ENCODE measurements around the gene ACO2.

The ACO2 gene

DNA sequence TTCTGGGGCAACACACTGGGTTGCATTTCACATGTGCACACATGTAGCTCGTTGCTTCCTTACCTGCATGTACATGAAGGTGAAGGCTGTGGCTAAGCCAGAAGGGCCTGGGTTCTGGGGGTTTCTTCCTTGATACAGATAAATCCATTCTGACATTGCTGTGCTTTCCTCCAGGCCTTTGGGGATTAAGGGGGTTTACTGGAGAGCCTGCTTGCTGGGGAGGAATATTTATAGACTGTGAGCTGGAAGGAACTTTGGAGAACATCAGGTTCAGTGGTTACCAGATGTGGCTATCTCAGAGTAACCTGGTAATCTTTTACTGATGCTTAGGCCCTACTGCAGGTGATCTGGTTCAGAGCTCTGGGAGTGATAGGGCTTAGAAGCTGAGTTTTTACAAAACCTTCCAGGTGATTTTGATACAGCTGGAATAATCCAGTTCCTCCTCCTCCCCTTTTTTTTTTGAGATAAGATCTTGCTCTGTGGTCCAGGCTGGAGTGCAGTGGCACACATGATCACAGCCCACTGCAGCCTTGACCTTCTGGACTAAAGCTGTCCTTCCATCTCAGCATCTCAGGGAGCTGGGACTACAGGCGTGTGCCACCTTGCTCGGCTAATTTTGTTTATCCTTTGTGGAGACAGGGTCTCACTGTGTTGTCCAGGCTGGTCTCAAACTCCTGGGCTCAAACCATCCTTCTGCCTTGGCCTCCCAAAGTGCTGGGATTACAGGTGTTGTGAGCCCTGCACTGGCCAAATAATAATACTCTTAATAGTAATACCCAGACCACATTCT lies 19.9 kb downstream of the ACO2 start:
- no peak for DNase-seq (ENCODE audit: low read depth, low spot score)

DNA sequence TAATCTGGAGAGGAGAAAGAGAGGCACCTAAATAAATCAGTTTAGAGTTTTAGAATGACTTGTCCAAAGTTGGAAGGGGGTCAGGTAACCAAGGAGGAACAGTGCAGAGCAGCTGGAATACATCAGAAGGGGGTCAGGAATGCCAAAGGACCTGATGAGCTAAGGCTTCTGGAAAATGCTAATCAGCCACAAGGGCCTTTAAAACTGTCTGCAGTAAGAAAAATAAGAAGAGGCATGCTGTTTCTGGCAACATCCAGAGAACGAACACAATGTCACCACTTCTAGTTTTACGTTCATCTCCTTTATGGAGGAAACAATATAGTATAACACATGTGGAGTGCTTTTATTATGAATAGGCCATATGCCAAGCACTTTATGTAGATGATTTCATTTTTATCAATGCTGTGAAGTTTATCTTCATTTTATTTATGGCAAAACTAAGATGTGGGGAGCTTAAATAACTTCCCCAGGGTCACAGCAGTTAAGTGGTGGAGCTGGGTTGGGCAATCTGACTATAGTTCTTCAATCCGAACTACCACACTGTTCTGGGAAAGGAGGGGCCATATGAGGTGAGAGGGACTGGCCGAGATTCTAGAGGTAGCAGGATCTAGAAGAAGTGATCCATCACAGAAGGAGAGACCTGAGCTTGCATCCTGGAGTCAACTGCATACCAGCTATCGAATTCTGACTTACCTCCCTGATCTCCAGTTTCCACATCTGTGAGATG lies 22.6 kb downstream of the ACO2 start:
- no peak for DNase-seq (ENCODE audit: low read depth, low spot score)

DNA sequence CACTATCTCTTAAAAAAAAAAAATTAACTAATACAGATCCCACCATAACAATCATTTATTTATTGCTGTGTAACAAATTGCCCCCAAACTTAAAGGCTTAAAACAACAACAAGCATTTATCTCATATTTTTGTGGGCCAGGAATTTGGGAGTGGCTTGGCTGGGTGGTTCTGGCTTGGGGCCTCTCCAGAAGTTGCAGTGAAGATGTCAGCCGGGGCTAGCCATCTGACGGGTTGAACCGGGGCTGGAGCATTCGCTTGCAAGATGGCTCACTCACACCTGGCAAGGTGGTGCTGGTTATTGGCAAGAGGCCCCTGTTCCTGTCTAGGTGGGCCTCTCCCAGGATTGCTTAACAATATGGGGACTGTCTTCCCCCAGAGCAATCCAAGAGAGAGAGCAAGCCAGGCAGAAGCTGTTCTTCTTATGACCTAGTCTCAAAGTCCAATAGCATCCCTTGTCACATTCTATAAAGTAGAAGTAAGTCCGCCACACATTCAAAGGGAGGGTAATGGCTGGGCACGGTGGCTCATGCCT lies 29.5 kb downstream of the ACO2 start:
- no peak for DNase-seq (ENCODE audit: low read depth, low spot score)

DNA sequence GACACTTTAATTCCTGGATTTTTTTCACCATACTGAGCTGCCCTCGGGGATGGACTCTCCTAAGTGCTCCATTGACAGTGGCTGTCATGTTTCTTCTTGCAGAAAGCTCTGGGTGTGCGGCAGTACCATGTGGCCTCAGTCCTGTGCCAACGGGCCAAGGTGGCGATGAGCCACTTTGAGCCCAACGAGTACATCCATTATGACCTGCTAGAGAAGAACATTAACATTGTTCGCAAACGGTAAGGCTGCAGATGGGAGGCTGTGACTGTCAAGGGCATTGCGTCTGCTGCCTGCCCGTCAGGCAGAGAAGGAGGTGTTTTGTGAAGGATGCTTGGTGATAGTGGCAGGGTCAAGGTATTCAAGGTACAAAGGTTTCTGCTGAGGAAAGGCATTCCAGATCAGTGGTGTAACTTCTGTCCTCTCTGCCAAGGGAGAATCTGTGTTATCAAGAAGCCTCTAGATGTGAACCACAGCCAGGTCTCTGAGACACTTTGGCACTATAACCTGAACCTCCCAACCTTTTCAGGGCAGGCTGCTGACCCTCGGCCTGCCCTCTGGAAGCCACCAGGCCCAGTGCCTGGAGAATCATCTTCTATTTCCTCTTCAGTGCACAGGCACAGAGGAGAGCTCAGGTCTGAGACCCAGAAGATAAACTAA lies 30.8 kb downstream of the ACO2 start:
- DNase-seq (ENCODE audit: low read depth, low spot score): no peak

DNA sequence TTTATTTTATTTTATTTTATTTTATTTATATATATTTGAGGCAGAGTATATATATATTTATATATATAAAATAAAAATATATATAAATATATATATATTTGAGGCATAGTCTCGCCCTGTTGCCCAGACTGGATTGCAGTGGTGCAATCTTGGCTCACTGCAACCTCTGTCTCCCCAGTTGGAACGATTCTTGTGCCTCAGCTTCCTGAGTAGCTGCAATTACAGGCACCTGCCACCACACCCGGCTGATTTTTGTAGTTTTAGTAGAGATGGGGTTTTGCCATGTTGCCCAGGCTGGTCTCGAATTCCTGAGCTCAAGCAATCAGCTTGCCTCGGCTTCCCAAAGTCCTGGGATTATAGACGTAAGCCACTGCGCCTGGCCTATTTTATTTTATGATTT lies 31.4 kb downstream of the ACO2 start:
- no peak for DNase-seq (ENCODE audit: low read depth, low spot score)

DNA sequence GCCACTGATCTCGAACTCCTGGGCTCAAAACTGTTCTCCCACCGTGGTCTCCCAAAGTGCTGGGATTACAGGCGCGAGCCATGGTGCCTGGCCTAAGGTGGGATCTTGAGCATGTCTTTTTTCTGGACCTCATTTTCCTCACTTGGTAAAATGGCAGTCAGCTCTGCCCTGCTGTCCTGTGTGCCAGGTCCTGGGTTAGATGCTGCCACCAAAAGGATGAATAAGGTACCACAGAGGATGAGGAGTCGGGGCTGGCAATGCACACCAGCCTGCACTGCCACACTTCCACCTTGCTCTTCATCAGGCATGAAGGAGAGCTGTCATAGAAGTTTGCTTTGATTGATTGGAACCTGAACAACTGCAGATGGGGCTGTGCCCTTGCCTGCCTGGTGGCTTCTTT lies 32.3 kb downstream of the ACO2 start:
- DNase-seq (ENCODE audit: low read depth, low spot score): no peak

DNA sequence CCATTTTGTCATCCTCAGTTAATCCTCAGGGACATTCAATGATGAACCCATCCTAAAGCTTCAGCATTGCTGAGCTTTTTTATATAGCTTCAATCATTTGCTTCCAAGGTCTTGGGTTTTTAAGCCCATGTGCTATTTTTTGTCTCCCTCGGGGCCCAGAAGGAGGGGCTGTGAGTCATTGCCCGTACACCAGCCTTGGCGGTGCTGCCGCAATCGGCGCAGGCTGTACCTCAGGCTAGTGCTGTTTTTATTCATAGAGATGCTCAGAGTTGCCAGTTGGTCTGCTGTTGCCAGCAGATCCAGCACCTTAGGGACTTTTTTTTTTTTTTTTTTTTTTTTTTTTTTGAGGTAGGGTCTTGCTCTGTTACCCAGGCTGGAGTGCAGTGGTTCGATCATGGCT lies 35.5 kb downstream of the ACO2 start:
- DNase-seq (ENCODE audit: low read depth, low spot score): no peak

DNA sequence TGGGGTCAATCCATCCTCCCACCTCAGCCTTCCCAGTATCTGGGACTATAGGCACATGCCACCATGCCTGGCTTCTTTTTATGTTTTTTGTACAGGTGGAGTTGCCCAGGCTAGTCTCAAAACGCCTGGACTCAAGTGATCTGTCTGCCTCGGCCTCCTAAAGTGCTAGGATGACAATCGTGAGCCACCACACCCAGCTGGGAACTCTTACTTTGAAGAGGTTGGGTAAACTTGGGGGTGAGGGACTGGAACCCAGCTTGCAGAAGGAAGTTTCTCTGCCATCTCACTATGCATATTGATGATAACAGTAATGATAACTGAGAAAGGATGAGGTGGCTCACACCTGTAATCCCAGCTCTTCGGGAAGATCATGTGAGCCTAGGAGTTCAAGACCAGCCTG lies 35.9 kb downstream of the ACO2 start:
- no peak for DNase-seq (ENCODE audit: low read depth, low spot score)

DNA sequence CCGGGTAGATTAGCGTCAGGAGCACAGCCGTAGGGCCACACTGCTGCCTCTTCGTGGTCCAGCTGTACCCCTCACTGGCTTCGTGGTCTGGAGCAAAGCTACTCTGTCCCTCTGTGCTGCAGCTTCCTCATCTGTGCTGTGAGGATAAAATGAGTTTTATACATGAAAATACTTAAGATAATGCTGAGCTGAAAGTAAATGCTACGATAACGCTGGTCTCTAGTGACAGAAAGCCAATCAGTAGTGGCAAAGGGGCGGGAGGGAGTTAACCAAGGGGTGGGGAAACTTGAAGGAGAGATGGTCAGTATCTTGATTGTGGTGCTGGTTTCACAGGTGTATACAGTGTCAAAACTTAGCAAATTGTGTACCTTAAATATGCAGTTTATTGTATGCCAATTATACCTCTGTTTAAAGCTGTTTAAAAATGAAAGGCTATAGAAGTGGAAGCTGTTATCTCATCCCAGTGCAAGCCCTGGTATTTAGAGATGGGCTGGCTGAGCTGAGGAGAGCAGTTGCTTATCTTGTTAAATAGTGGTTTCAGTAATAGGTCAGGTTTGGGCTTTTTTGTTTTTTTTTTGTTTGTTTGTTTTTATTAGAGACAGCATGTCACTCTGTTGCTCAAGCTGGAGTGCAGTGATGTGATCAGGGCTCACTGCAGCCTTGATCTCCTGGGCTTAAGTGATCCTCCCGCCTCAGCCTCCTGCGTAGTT lies 36.7 kb downstream of the ACO2 start:
- DNase-seq (ENCODE audit: low read depth, low spot score): no peak

DNA sequence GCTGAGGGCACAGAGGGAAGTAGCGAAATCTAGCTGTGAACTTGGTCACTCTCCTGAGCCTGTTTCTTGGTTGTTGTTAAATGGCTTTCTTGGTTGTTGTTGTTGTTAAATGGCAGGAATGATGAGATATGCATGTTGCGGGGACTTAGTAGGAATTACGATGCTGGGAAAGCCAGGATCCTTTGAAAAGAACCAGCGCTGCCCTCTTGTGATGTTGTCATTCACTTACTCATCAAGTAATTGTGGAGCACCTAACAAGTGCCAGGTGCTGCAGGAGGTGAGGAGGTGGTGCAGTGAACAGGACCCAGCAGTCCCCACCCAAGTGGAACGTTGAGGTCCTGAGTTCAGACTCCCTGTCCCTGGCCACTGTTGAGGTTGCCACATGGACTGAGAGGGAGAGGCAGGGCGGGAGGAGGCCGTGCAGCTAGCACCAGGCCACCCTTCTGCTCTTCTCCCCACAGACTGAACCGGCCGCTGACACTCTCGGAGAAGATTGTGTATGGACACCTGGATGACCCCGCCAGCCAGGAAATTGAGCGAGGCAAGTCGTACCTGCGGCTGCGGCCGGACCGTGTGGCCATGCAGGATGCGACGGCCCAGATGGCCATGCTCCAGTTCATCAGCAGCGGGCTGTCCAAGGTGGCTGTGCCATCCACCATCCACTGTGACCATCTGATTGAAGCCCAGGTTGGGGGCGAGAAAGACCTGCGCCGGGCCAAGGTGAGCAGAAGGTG lies 38.6 kb downstream of the ACO2 start:
- no peak for DNase-seq (ENCODE audit: low read depth, low spot score)

DNA sequence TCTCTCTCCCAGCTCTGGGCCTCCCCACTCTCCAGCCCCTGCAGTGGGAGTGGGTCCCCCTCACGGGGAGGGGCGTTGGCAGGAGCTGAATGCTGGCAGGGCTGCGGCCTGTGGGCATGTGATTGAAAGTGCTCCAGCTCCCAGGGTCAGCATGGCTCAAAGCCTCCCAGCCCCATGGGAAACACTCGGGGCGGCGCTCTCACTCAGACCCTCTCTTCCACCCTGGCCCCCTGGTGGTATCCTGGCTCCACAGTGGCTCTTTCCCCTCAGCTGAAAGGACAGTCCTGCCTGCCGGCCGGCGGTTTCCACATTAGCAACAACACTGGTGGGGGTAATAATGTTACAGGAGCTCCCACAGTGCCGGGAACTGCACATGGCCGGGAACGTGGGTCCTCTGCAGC lies 39.9 kb downstream of the ACO2 start:
- DNase-seq (ENCODE audit: low read depth, low spot score): no peak

DNA sequence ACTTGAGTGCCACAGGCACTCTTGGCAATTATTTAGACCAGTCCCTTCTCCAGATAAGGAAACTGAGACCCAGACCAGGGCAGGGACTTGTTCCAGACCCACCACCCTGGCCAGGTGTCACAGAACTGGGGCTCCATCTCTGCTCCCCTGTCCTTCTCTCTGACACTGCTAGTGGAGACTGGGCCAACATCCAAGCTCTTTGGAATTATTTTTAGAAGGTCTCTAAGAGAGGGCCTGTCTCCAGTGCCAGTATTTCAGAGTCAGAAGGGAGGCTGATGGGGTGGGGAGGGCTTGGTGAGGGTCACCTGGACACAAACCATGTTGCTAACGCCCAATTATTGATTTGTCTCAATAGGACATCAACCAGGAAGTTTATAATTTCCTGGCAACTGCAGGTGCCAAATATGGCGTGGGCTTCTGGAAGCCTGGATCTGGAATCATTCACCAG lies 42.6 kb downstream of the ACO2 start:
- no peak for DNase-seq (ENCODE audit: low read depth, low spot score)

DNA sequence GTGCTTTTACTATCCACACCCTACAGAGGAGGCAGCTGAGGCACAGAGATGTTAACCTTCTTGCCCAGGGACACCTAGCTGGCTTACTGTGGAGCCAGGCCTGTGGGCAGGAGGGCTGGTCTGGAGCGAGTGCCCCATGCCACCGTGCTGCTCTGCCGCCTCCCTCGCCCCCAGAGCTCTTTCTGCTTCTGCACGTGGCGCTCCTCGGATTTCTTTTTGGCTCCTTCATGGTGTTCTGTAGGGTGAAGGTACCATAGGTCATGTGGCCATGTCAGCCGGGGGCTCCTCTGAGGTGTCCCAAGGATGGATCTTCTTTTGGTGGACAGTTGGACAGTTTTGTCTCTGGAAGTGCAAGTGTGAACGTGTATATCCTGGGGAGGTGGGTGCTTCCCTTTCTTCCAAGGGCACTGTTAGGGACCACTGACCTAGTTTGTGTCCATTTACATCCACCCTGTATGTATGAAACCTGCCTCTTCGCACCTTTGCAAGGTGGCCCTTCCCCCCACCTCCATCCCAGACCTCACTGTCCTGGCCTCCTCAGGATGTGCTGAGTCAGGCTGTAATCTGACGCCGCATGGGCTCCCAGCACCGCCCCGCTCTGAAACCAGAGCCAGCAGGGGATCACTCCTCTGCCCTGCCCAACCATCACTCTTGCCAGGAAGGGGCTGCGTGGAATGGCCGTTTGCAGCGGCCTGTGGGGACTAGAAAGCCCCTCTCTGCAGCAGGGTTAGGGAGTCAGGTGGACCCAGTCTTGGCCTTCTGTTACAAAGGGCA lies 43.7 kb downstream of the ACO2 start:
- peak; percentile 83 for DNase-seq (ENCODE audit: low read depth, low spot score)

DNA sequence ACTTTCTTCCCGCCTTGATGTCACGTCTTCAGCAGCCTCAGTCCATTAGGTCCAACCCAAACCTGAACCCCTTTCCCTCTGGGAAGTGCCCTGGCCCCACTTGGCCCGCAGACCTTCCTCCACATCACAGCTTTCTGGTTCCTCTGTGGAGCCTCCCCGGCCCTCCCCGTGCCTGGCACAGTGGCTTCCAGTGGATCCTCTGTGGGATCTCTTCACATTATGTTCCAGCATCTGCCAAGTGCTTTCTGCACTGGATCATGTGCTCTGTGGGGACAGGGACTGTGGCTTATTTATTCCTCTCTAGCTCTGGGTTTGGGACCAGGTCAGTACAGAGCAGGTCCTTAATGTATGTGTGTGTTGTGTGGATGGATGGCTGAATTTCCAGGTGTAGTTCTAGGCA lies 44.5 kb downstream of the ACO2 start:
- no peak for DNase-seq (ENCODE audit: low read depth, low spot score)

DNA sequence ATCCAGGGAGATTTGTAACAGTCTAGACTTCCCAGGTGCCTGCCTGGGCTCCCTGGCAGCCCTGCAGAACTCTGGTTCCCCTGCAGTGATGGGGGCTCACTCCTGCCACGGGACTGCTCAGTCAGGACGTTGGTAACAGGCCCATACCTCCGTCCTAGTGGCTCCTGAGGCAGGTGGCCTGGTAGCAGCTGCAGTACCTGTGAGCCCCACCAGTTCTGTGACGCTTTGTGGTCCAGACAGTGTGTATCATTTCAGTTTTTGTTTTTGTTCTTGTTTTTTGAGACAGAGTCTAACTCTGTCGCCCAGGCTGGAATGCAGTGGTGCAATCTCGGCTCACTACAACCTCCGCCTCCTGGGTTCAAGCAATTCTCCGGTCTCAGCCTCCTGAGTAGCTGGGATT lies 47.5 kb downstream of the ACO2 start:
- DNase-seq (ENCODE audit: low read depth, low spot score): no peak

DNA sequence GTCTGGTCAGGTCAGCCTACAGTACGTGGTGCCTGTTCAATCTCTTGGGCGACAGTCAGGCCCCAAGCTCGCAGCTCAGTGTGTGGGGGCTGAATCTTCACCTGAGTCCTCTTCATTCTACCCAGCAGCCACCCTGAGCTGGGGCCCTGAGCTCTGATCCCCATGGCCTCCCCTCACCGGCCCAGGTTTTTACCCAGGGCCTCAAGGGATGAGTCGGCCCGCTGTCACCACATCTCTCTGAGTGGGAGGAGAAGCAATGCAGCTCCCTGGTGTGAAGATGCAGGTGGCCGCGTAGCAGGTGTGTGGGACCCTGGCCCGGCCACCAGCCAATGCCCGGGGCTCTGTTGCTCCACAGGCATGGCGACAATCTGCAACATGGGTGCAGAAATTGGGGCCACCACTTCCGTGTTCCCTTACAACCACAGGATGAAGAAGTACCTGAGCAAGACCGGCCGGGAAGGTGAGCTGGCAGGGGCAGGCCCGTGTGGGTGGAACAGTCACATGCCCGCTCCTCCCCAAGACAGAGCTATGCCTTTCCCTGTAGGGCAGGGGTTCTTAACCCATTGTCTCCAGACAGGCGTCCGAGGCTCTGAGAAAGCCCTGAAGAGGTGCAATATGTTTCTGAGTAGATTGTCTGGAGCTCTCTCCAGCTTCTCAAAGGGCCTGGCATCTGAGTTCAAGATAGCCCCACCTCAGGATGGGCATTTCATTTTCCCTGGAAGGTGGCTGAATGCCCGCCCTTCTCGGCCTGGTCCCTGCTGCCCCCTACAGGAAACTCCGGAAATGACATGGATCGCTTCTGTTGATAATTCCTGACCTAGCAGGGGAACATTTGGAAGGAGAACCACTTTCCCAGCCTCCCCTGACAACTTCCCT lies 48.5 kb downstream of the ACO2 start:
- DNase-seq (ENCODE audit: low read depth, low spot score): no peak

DNA sequence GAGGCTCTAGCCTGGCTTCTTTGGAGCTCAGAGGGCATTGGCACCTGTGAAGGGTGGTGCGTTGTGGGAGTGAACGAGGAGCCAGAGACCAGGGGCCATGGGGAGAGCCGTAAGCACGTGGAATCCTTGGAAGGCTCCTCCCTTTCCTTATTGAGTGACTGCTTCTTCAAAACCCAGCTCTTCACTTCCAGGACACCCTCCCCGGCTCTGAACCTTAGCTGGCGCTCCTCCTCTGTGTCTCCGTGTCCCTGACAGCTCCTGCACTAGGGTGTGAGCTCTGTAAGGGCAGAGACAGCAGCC lies 49.1 kb downstream of the ACO2 start:
- no peak for DNase-seq (ENCODE audit: low read depth, low spot score)

DNA sequence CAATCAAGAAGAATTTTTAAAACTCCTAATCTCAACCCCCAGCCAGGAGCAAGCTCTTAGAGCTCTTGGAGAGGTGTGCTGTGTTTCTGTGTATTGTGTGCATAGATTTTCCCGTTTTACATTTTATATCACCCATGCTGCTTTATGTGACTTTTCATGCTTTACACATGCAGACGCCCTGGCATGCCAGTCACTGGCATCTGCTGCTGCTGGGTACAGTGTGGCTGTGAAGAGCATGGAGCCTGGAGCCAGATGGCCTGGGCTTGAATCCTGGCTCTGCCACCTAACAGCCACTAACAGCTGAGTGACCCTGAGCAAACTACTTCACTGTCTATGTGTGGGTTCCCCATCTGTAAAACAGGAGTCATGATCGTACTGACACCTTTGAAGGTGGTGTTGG lies 52.2 kb downstream of the ACO2 start:
- no peak for DNase-seq (ENCODE audit: low read depth, low spot score)

DNA sequence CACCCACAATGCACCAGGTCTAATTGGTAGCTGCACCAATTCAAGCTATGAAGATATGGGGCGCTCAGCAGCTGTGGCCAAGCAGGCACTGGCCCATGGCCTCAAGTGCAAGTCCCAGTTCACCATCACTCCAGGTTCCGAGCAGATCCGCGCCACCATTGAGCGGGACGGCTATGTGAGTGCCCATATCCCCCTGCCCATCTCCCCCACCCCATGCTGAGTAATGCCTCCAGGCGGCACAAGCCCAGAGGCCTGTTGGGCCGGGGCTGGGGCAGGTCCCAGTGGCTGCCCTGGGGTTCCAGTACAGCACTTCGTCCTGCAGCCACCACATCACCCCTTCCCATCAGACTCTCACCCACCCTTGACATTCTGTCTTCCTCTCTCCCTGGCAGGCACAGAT lies 53.9 kb downstream of the ACO2 start:
- DNase-seq (ENCODE audit: low read depth, low spot score): no peak

Data from iPS DF 19.7 (cell line).